K562 (cell line): ENCODE results near the gene PRKAR1B. TPM values are rescaled to one million over a fixed set of nuclear protein-coding genes. Genes with fewer than 3 reads are reported as not detected.

Experiments
- ATAC-seq: fragments of 200-7000 bp; cut with Tn5 transposase; 3 replicates; pipeline ENCODE4 v1.9.1; 2020; ENCODE audit warnings: moderate library complexity
- BruUV-seq: library from RNA; stranded (reverse); fragments of 400-500 nt; replicated peaks from 2 replicates; lab custom pipeline; 2021; lab: Mats Ljungman, UMichigan
- CTCF ChIA-PET: fragments of 300-600 bp; formaldehyde crosslinking; extraction: SDS; loops from one replicate; lab custom pipeline; 2021; ENCODE audit warnings: low intra/inter-chr PET ratio; lab: Yijun Ruan, JAX
- POLR2A ChIA-PET: fragments of 300-600, 350-650 bp; sonication (Branson Sonifier 250); formaldehyde crosslinking; extraction: SDS; loops from one replicate; lab custom pipeline; 2021; ENCODE audit warnings: antibody characterized with exemption, inconsistent platforms; lab: Yijun Ruan, JAX
- DNase-seq, 4 experiments: peaks; one replicate each; pipeline versions ENCODE4 v3.0.0 to v3.0.0-alpha.2; 2011 to 2018; ENCODE audit warnings: low spot score in 3 of 4, mixed read lengths in 3 of 4; ENCODE audit errors: extremely low read depth in 1 of 4
- FAIRE-seq: peaks from 2 replicates; lab custom pipeline; 2011; peaks lifted over from hg19 to GRCh38; lab: Jason Lieb, UNC
- H2AFZ ChIP-seq: 2 replicates; pipeline ENCODE4 v1.6.0; 2011; ENCODE audit warnings: low read depth, low read length, control low read depth, inconsistent platforms
- H3K27ac ChIP-seq: fragments of 200-600 bp; 3 replicates; pipeline ENCODE4 v1.8.0; 2011; ENCODE audit warnings: low read depth, mild to moderate bottlenecking, control low read depth, inconsistent platforms, low read length, moderate library complexity, mixed read lengths; ENCODE audit errors: extremely low read depth
- H3K27me3 ChIP-seq, 2 experiments: fragments of 300-600 bp in 1 of 2; 2 replicates in 1 of 2; 3 replicates in 1 of 2; pipeline versions ENCODE4 v1.6.0 to v1.8.0; 2011; ENCODE audit warnings: inconsistent platforms in 2 of 2, low read length in 2 of 2, mild to moderate bottlenecking in 1 of 2, mixed read lengths in 1 of 2, moderate library complexity in 1 of 2; ENCODE audit not compliant: control insufficient read depth in 2 of 2, insufficient read depth in 2 of 2
- H3K36me3 ChIP-seq: fragments of 300-600 bp; 3 replicates; pipeline ENCODE4 v1.8.0; 2011; ENCODE audit warnings: mild to moderate bottlenecking, low read length, inconsistent platforms; ENCODE audit not compliant: control insufficient read depth, insufficient read depth
- H3K4me1 ChIP-seq, 2 experiments: fragments of 200-600 bp in 1 of 2; replicated peaks in 1 of 2; 2 replicates in 1 of 2; 3 replicates in 1 of 2; pipeline versions ENCODE4 v1.5.1 to v1.8.0; 2011; ENCODE audit warnings: inconsistent platforms in 2 of 2, low read length in 2 of 2, mild to moderate bottlenecking in 1 of 2, mixed read lengths in 1 of 2, moderate library complexity in 1 of 2; ENCODE audit not compliant: control insufficient read depth in 2 of 2, insufficient read depth in 2 of 2
- H3K4me2 ChIP-seq: 2 replicates; pipeline ENCODE4 v1.6.1; 2011; ENCODE audit warnings: low read length, control low read depth, inconsistent platforms, mixed read lengths; ENCODE audit not compliant: insufficient read depth
- H3K4me3 ChIP-seq: fragments of 200-600 bp; sonication (generic), shearing (Covaris generic); 2 replicates; pipeline ENCODE4 v1.5.1; 2016; ENCODE audit warnings: control low read depth, inconsistent platforms
- H3K79me2 ChIP-seq: fragments of 200-600 bp; 3 replicates; pipeline ENCODE4 v1.8.0; 2011; ENCODE audit warnings: low read length, inconsistent platforms; ENCODE audit not compliant: control insufficient read depth, insufficient read depth
- H3K9ac ChIP-seq, 2 experiments: 2 replicates each; pipeline versions ENCODE4 v1.6.0 to v1.6.1; 2011; ENCODE audit warnings: low read depth in 2 of 2, low read length in 2 of 2, control low read depth in 1 of 2, inconsistent platforms in 1 of 2, mild to moderate bottlenecking in 1 of 2, mixed read lengths in 1 of 2; ENCODE audit not compliant: insufficient read depth in 1 of 2
- H3K9me1 ChIP-seq: one replicate; pipeline ENCODE4 v1.6.0; 2011; ENCODE audit warnings: inconsistent platforms, mild to moderate bottlenecking, low read length, moderate library complexity; ENCODE audit not compliant: control insufficient read depth, insufficient read depth
- H3K9me3 ChIP-seq: replicated peaks from 2 replicates; pipeline ENCODE4 v1.5.1; 2011; ENCODE audit warnings: low read depth, low read length, inconsistent platforms; ENCODE audit not compliant: control insufficient read depth, insufficient read depth
- H4K20me1 ChIP-seq: replicated peaks from 2 replicates; pipeline ENCODE4 v1.6.1; 2011; ENCODE audit warnings: low read length, inconsistent platforms, mixed read lengths; ENCODE audit not compliant: control insufficient read depth, insufficient read depth
- BRCA1 ChIP-seq, 2 experiments: fragments of 450-650 bp in 1 of 2; sonication (generic) in 1 of 2; formaldehyde crosslinking in 1 of 2; IDR thresholded peaks; 2 replicates each; pipeline versions ENCODE4 v1.5.0 to v1.6.1; 2017 to 2020; ENCODE audit warnings: mild to moderate bottlenecking in 1 of 2, missing genetic modification reagents in 1 of 2
- NRF1 ChIP-seq, 2 experiments: fragments of 450-650 bp; IDR thresholded peaks in 1 of 2; conservative IDR thresholded peaks in 1 of 2; 2 replicates each; pipeline ENCODE4 v1.6.1; 2014; ENCODE audit warnings: mild to moderate bottlenecking in 2 of 2
- WGBS: fragments of 100-300 bp; shearing (Covaris generic); methylation state at CpG from one replicate; pipeline ENCODE4 v1.1.6; 2016; ENCODE audit warnings: low coverage, mixed read lengths; ENCODE audit not compliant: insufficient coverage; ENCODE audit errors: missing lambda C conversion rate; 5-methylcytosine and 5-hydroxymethylcytosine counted together
- in situ Hi-C: fragments of 300-500 bp; cut with MboI; formaldehyde crosslinking; loops from 4 replicates; pipeline ENCODE4 v1.15.0; 2018; ENCODE audit warnings: inconsistent platforms, mixed read lengths
- intact Hi-C: fragments of 100-400 bp; cut with micrococcal nuclease; formaldehyde crosslinking; loops from 2 replicates; pipeline ENCODE4 v1.14.2; 2022
- polyA plus RNA-seq, 8 experiments: library from polyadenylated mRNA; depleted of rRNA in 4 of 8; stranded (reverse) in 5 of 8; unstranded in 3 of 8; fragments of >200 nt; fragmentation: Nextera tagmentation in 2 of 8; fragmentation: Illumina TruSeq in 1 of 8; extraction: Ambion mirVana in 2 of 8; extraction: Trizol in 1 of 8; gene quantifications; 2 replicates each; pipeline versions ENCODE4 v1.2.1 to v1.2.3, GENCODE V29; 2011 to 2014; ENCODE audit warnings: inconsistent platforms in 1 of 8, missing spikeins in 1 of 8
- total RNA-seq, 7 experiments: library from RNA; depleted of rRNA in 6 of 7; stranded (reverse); fragments of >200 nt in 6 of 7; fragmentation: Illumina TruSeq in 2 of 7; extraction: Trizol in 2 of 7; gene quantifications; 2 replicates each; pipeline versions ENCODE4 v1.2.1 to v1.2.3, GENCODE V29; 2011 to 2021; ENCODE audit warnings: low replicate concordance in 1 of 7

Gene PRKAR1B
- total and polyA plus RNA-seq, 9 of the 15 experiments (the other 6 are each of a cell fraction or from before 2014, with no cell fraction given), result 0.99 to 30.5 (median 12.7) TPM

- ChIA-PET POLR2A (interaction anchor here (0.6 to 0.9 kb wide), 2 partner anchors 8 to 334 kb away, joined by 3 read pairs; no protein-coding TSS in a partner anchor), CTCF (no interaction called here)
- Histone ChIP-seq H3K27me3 (no peaks in the 10 kb centered on the region), H3K4me2 (no peak overlapping the region), H3K4me3 (no peak overlapping the region), H2AFZ (no peak overlapping the region), H4K20me1 (no peaks in the 10 kb centered on the region), H3K27ac (no peak overlapping the region), H3K79me2 (no peaks in the 10 kb centered on the region), H3K9me3 (no peaks in the 10 kb centered on the region), H3K4me1 (peaks cover 0 to 13% of the 10 kb centered on the region in 2 experiments; a peak in 1 of 5 replicates), H3K9me1 (no peaks in the 10 kb centered on the region), H3K36me3 (peaks cover 14% of the 10 kb centered on the region; the same call in 2 of the 3 replicates), H3K9ac (no peak overlapping the region)
- FAIRE-seq, result no peak
- intact Hi-C loops (no loop called here), in situ Hi-C loops (no loop called here)
- no TSS peak for BruUV-seq
- TF ChIP-seq NRF1 (conservative IDR thresholded peaks at IDR 0.05 in 1 of 2, IDR thresholded peaks at IDR 0.05 in 1 of 2), result 0 out of 4 replicates have a peak, but pooled peaks of 1 of the 2 experiments have one; percentile 28
- no peak for TF ChIP-seq BRCA1 (IDR thresholded peaks at IDR 0.05)
- TF ChIP-seq BRCA1 (CRISPR knock-in tag; IDR thresholded peaks at IDR 0.05), result no peak
- no peak for DNase-seq
- WGBS, result 66% methylated on average over 31 of the region's 35 CpGs
- no peak for ATAC-seq
Observed at GRCh38 chr7:665736-666453, 61.2 kb downstream of the PRKAR1B start.
